Endothelial cell of umbilical vein (primary cell): ENCODE measurements around the gene ZDHHC3. TPM values are rescaled to one million over a fixed set of nuclear protein-coding genes. Genes with fewer than 3 reads are reported as not detected.

Experiments
- BruUV-seq: library from RNA; stranded (reverse); fragments of 400-500 nt; replicated peaks from 2 replicates; lab custom pipeline; 2021; lab: Mats Ljungman, UMichigan
- CTCF ChIA-PET: fragments of 300-600, 350-600 bp; sonication (Branson Sonifier 250); formaldehyde crosslinking; loops from one replicate; lab custom pipeline; 2021; ENCODE audit warnings: antibody characterized with exemption, inconsistent platforms; lab: Charles Lee
- POLR2A ChIA-PET: fragments of 300-600, 350-600 bp; sonication (Branson Sonifier 250); formaldehyde crosslinking; loops from one replicate; lab custom pipeline; 2021; ENCODE audit warnings: antibody characterized with exemption, inconsistent platforms; lab: Charles Lee
- DNase-seq: peaks from one replicate; pipeline ENCODE4 v3.0.0-alpha.2; 2011; ENCODE audit warnings: low read depth, low spot score
- FAIRE-seq: peaks from 2 replicates; lab custom pipeline; 2011; peaks lifted over from hg19 to GRCh38; lab: Jason Lieb, UNC
- H2AFZ ChIP-seq: 2 replicates; pipeline ENCODE4 v1.6.0; 2012; ENCODE audit warnings: low read depth, low read length, control low read depth, inconsistent platforms
- H3K27ac ChIP-seq: 2 replicates; pipeline ENCODE4 v1.5.1; 2011; ENCODE audit warnings: low read depth, mild to moderate bottlenecking, control low read depth, low read length, moderate library complexity; ENCODE audit not compliant: insufficient read depth
- H3K27me3 ChIP-seq, 2 experiments: 2 replicates each; pipeline versions ENCODE4 v1.6.0 to v1.6.1; 2011; ENCODE audit warnings: low read length in 2 of 2, mixed read lengths in 1 of 2; ENCODE audit not compliant: control insufficient read depth in 2 of 2, insufficient read depth in 2 of 2
- H3K36me3 ChIP-seq, 2 experiments: 2 replicates in 1 of 2; 3 replicates in 1 of 2; pipeline ENCODE4 v1.5.1; 2011; ENCODE audit warnings: low read length in 2 of 2, mild to moderate bottlenecking in 1 of 2, moderate library complexity in 1 of 2; ENCODE audit not compliant: control insufficient read depth in 2 of 2, insufficient read depth in 2 of 2; ENCODE audit errors: extremely low read depth in 1 of 2
- H3K4me1 ChIP-seq: 3 replicates; pipeline ENCODE4 v1.5.1; 2011; ENCODE audit warnings: mild to moderate bottlenecking, low read length; ENCODE audit not compliant: control insufficient read depth, insufficient read depth; ENCODE audit errors: extremely low read depth
- H3K4me2 ChIP-seq: 2 replicates; pipeline ENCODE4 v1.6.1; 2011; ENCODE audit warnings: low read length, control low read depth, mixed read lengths; ENCODE audit not compliant: insufficient read depth
- H3K4me3 ChIP-seq, 3 experiments: fragments of 200-600 bp in 1 of 3; sonication (generic), shearing (Covaris generic) in 1 of 3; replicated peaks in 1 of 3; 2 replicates each; pipeline ENCODE4 v1.5.1; 2011 to 2016; ENCODE audit warnings: control low read depth in 3 of 3, low read length in 3 of 3, mild to moderate bottlenecking in 2 of 3, inconsistent platforms in 1 of 3, low read depth in 1 of 3, moderate library complexity in 1 of 3; ENCODE audit not compliant: insufficient read depth in 1 of 3
- H3K79me2 ChIP-seq: 2 replicates; pipeline ENCODE4 v1.6.0; 2012; ENCODE audit warnings: low read length, inconsistent platforms; ENCODE audit not compliant: control insufficient read depth, insufficient read depth
- H3K9ac ChIP-seq: replicated peaks from 2 replicates; pipeline ENCODE3; 2011; ENCODE audit warnings: low read length, control low read depth; ENCODE audit not compliant: insufficient read depth; ENCODE audit errors: extremely low read depth
- H3K9me1 ChIP-seq: replicated peaks from 3 replicates; pipeline ENCODE4 v1.6.0; 2011; ENCODE audit warnings: mild to moderate bottlenecking, low read length; ENCODE audit not compliant: control insufficient read depth, insufficient read depth; ENCODE audit errors: extremely low read depth
- H3K9me3 ChIP-seq: replicated peaks from 2 replicates; pipeline ENCODE4 v1.5.1; 2012; ENCODE audit warnings: low read length, inconsistent platforms; ENCODE audit not compliant: control insufficient read depth, insufficient read depth
- H4K20me1 ChIP-seq: replicated peaks from 2 replicates; pipeline ENCODE3; 2011; ENCODE audit warnings: mild to moderate bottlenecking, low read length; ENCODE audit not compliant: control insufficient read depth, insufficient read depth; ENCODE audit errors: extremely low read depth
- EZH2 ChIP-seq: IDR thresholded peaks from 2 replicates; pipeline ENCODE4 v1.6.1; 2012; ENCODE audit warnings: borderline replicate concordance, low read depth, mild to moderate bottlenecking, moderate library complexity, low read length, inconsistent platforms; ENCODE audit not compliant: severe bottlenecking
- GATA2 ChIP-seq: IDR thresholded peaks from 2 replicates; pipeline ENCODE4 v1.7.0; 2011; ENCODE audit warnings: low read depth, mild to moderate bottlenecking, moderate library complexity, mixed read lengths, low read length; ENCODE audit not compliant: insufficient read length, insufficient read depth
- JUN ChIP-seq: IDR thresholded peaks from 2 replicates; pipeline ENCODE4 v1.6.1; 2011; ENCODE audit warnings: borderline replicate concordance, low read depth; ENCODE audit not compliant: insufficient read length, insufficient read depth
- MYC ChIP-seq: IDR thresholded peaks from one replicate; pipeline ENCODE4 v1.6.1; 2011; ENCODE audit warnings: mild to moderate bottlenecking, low read depth, low read length
- POLR2A ChIP-seq: IDR thresholded peaks from 2 replicates; pipeline ENCODE4 v1.6.1; 2012; ENCODE audit warnings: low read depth, mild to moderate bottlenecking, control low read depth, low read length
- POLR2AphosphoS5 ChIP-seq: IDR thresholded peaks from 2 replicates; pipeline ENCODE4 v1.6.1; 2012; ENCODE audit warnings: low read depth, mild to moderate bottlenecking, control low read depth, low read length, moderate library complexity; ENCODE audit not compliant: insufficient read depth
- dilution Hi-C: fragments of 300-500 bp; cut with MboI; formaldehyde crosslinking; loops from one replicate; pipeline ENCODE4 v1.15.0; 2019; ENCODE audit warnings: low sequenced_read_pairs; ENCODE audit not compliant: extremely low pct_ligation_motif_present
- intact Hi-C: fragments of 100-400 bp; cut with micrococcal nuclease; formaldehyde crosslinking; loops from one replicate; pipeline ENCODE4 v1.10.0; 2022
- polyA plus RNA-seq, 4 experiments: library from polyadenylated mRNA; depleted of rRNA in 3 of 4; stranded (reverse) in 3 of 4; unstranded in 1 of 4; fragments of >200 nt; gene quantifications; 2 replicates each; pipeline versions ENCODE4 v1.2.1 to v1.2.3, GENCODE V29; 2011 to 2012; ENCODE audit warnings: missing spikeins in 1 of 4
- total RNA-seq: library from RNA; stranded (reverse); gene quantifications from 2 replicates; pipeline ENCODE4 v1.2.3, GENCODE V29; 2021
- TF ChIP-seq, protein P1 (sequence below), 2 donors: IDR thresholded peaks; 1 replicate in 1 of 2; 2 replicates in 1 of 2; pipeline ENCODE4 v1.5.1; 2011; ENCODE audit warnings: low read length in 2 of 2, mild to moderate bottlenecking in 2 of 2, moderate library complexity in 2 of 2, control low read depth in 1 of 2, inconsistent platforms in 1 of 2, low read depth in 1 of 2; ENCODE audit not compliant: insufficient read depth in 1 of 2; ENCODE audit errors: extremely low read depth in 1 of 2
- TF ChIP-seq, protein P2 (sequence below): IDR thresholded peaks from 2 replicates; pipeline ENCODE4 v1.6.1; 2011; ENCODE audit not compliant: insufficient read depth, insufficient read length

Gene ZDHHC3
- total and polyA plus RNA-seq, 2 donors (not counting 3 experiments of a cell fraction or from before 2014, with no cell fraction given): 62.4 to 97.1 TPM

DNA sequence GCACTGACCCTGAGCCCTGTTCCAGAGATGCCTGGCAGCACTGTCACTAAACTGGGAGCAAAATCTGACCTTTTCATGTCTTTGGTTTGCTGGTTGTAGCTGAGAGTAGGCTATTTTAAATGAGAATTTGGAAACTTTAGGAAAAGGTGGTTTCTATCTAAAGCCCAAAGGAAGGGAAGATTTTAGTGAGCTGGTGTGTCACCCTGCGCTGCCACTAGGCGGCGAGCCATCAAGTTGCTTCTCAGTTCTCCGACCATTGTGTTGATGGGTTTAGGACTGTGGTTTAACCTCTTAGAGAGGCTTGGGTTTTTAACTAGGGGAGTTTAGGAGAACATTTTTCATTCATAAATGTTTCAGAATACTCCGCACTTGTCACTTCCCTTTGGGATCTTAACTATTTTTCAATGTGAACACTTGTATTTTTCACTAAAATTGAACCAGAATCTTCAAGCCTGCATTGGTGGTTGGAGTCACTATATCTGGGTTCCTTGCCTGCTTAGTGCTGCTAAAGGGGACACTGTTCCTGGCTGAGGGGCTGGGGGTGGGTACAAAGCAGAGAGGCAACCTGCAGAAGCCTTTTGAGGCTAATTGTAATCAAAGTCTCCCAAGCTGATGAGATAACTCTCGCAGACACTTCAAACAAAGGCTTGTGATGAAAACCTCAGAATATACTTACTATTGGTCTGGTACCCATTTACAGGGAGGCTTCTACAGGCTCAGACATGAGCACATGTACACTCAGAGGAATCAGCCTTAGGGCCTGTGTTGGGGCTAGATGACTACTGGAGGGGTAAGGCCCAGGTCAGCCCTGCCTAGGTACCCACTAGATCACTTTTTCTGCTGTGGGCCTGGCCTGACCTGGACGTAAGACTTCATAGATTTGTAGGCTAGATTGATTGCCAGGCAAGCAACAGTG, 16.8 kb upstream of the ZDHHC3 start:
- TF ChIP-seq JUN: no peak
- no peak for TF ChIP-seq MYC
- TF ChIP-seq EZH2: no peak
- TF ChIP-seq, protein P1, sequence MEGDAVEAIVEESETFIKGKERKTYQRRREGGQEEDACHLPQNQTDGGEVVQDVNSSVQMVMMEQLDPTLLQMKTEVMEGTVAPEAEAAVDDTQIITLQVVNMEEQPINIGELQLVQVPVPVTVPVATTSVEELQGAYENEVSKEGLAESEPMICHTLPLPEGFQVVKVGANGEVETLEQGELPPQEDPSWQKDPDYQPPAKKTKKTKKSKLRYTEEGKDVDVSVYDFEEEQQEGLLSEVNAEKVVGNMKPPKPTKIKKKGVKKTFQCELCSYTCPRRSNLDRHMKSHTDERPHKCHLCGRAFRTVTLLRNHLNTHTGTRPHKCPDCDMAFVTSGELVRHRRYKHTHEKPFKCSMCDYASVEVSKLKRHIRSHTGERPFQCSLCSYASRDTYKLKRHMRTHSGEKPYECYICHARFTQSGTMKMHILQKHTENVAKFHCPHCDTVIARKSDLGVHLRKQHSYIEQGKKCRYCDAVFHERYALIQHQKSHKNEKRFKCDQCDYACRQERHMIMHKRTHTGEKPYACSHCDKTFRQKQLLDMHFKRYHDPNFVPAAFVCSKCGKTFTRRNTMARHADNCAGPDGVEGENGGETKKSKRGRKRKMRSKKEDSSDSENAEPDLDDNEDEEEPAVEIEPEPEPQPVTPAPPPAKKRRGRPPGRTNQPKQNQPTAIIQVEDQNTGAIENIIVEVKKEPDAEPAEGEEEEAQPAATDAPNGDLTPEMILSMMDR (IDR thresholded peaks at IDR 0.05; ENCODE audit: extremely low read depth in 1 of 2, insufficient read depth in 1 of 2, low read depth in 1 of 2, low read length in 2 of 2): peak; percentile 78 to 79
- TF ChIP-seq POLR2AphosphoS5: no peak
- no peak for TF ChIP-seq GATA2
- no peak for TF ChIP-seq POLR2A
- TF ChIP-seq, protein P2, sequence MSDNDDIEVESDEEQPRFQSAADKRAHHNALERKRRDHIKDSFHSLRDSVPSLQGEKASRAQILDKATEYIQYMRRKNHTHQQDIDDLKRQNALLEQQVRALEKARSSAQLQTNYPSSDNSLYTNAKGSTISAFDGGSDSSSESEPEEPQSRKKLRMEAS: no peak
- FAIRE-seq (peak; percentile 69), DNase-seq (no peak)
- Histone ChIP-seq H3K9me3 (no peaks in the 10 kb centered on the region), H3K27ac (no peak overlapping the region), H3K4me1 (peaks cover 7% of the 10 kb centered on the region), H3K27me3 (no peaks in the 10 kb centered on the region), H3K4me2 (no peak overlapping the region), H3K36me3 (peaks cover 5% of the 10 kb centered on the region in 2 experiments), H3K4me3 (no peak overlapping the region), H4K20me1 (no peaks in the 10 kb centered on the region), H3K79me2 (peaks cover 16% of the 10 kb centered on the region), H3K9me1 (no peaks in the 10 kb centered on the region), H3K9ac (no peak overlapping the region), H2AFZ (no peak overlapping the region)
- POLR2A ChIA-PET: interaction anchor here (0.6 kb wide), 1 partner anchor 17 kb away, joined by 3 read pairs; the partner anchor contains the start of gene ZDHHC3
- CTCF ChIA-PET: interaction anchor here (0.7 to 2.8 kb wide), 15 partner anchors 9 to 130 kb away, joined by 3 to 18 read pairs (median 3); partner anchors contain the start of genes EXOSC7 and ZDHHC3
- dilution Hi-C loops (no loop called here), intact Hi-C loops (loop anchor here (2.0 kb wide), 1 partner anchor 44 kb away; no protein-coding TSS in a partner anchor)
- BruUV-seq: no TSS peak
